ENCODE measurements around the gene GXYLT2.

DNA sequence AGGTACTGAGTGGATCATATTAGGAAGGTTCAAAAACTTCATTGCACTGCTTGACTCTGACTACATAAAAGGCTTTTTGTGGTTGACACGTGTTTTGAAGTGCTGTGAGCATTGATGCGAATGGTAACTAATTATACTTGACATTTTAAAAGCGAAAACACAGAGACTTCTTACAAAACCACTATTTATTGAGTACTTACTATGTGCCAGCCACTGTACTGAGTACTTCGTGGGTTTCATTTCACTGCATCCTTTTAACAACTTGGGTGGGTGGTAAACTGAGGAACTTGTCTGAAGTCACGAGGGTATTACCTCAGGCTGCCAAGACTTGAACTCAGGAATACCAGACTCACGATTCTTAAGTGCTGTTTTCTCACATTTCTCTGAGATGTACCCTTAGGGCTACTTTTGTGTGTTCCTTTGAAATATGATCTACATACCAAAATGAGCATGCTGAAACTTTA is 63.4 kb downstream of the GXYLT2 start:
- TF ChIP-seq, protein P1, sequence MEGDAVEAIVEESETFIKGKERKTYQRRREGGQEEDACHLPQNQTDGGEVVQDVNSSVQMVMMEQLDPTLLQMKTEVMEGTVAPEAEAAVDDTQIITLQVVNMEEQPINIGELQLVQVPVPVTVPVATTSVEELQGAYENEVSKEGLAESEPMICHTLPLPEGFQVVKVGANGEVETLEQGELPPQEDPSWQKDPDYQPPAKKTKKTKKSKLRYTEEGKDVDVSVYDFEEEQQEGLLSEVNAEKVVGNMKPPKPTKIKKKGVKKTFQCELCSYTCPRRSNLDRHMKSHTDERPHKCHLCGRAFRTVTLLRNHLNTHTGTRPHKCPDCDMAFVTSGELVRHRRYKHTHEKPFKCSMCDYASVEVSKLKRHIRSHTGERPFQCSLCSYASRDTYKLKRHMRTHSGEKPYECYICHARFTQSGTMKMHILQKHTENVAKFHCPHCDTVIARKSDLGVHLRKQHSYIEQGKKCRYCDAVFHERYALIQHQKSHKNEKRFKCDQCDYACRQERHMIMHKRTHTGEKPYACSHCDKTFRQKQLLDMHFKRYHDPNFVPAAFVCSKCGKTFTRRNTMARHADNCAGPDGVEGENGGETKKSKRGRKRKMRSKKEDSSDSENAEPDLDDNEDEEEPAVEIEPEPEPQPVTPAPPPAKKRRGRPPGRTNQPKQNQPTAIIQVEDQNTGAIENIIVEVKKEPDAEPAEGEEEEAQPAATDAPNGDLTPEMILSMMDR (IDR thresholded peaks at IDR 0.05) = no peak
- no peak for TF ChIP-seq POLR2A (IDR thresholded peaks at IDR 0.05)

Measured in lower leg skin (tissue), 3 donors.